ENCODE data around the gene CACNG7. TPM values are rescaled to one million over a fixed set of nuclear protein-coding genes. Genes with fewer than 3 reads are reported as not detected.

The CACNG7 gene
- total RNA-seq, 4 donors from 2014 or later = 1.0 TPM; not detected in 3

DNA sequence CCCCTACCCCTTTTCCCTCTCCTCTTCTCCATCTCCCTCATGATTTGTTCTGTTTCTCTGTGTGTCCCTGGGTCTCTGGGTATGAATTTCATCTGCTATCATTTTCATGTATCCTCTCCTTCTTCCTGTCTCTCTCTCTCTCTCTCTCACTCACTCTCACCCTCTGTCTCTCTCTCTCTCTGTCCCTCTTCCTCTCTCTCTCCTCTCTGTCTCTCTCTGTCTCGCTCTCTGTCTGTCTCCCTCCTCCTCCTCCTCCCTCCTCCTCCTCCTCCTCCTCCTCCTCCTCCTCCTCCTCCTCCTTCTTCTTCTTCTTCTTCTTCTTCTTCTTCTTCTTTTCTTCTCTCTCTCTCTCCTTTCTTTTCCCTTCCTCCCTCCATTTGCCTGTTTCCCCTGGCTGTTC lies 3.3 kb upstream of the CACNG7 start:
- H3K9me3 ChIP-seq = no peaks in the 10 kb centered on the region
- DNase-seq = no peak
- peaks cover 15 to 38% of the 10 kb centered on the region in 2 donors for H3K27me3 ChIP-seq
- H3K36me3 ChIP-seq = no peaks in the 10 kb centered on the region
- H3K27ac ChIP-seq = no peak overlapping the region
- no peak overlapping the region for H3K4me3 ChIP-seq
- TF ChIP-seq POLR2A (IDR thresholded peaks at IDR 0.05) (no peak), CTCF (IDR thresholded peaks at IDR 0.05) (no peak)
- intact Hi-C loops (cut with DNase I; ENCODE audit: low total_unique reads) = no loop called here
- peaks cover 0 to 5% of the 10 kb centered on the region in 2 donors for H3K4me1 ChIP-seq

DNA sequence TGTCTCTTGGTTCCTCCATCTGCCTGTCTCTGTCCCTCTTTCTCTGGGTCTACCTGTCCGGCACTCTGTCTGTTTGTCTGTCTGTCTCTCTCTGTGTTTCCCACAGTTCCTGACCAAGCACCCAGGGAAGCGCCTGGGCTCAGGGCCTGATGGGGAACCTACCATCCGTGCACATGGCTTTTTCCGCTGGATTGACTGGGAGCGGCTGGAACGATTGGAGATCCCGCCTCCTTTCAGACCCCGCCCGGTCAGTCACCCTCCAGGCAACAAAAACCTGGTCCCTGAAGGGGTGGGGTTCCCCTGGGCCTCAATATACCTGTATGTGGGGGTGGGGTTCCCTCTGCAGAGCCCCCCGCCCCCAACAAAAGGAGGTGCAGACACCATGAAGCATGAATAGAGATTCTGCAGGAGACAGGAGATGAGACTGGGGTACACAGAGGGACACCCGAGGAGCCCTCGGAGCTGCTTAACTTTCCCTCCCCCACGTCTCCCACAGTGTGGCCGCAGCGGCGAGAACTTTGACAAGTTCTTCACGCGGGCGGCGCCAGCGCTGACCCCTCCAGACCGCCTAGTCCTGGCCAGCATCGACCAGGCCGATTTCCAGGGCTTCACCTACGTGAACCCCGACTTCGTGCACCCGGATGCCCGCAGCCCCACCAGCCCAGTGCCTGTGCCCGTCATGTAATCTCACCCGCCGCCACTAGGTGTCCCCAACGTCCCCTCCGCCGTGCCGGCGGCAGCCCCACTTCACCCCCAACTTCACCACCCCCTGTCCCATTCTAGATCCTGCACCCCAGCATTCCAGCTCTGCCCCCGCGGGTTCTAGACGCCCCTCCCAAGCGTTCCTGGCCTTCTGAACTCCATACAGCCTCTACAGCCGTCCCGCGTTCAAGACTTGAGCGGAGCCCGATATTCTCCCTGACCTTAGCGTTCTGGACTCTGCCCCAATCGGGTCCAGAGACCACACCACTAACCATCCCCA lies 2.6 kb upstream of the CACNG7 start:
- Histone ChIP-seq H3K4me1 (peaks cover 0 to 5% of the 10 kb centered on the region in 2 donors), H3K4me3 (no peak overlapping the region), H3K27ac (no peak overlapping the region), H3K27me3 (peaks cover 15 to 38% of the 10 kb centered on the region in 2 donors), H3K9me3 (no peaks in the 10 kb centered on the region), H3K36me3 (no peaks in the 10 kb centered on the region)
- intact Hi-C loops (cut with DNase I; ENCODE audit: low total_unique reads) = no loop called here
- TF ChIP-seq CTCF (IDR thresholded peaks at IDR 0.05) (peak; percentile 38 to 67 (median 46)), POLR2A (IDR thresholded peaks at IDR 0.05) (no peak)
- DNase-seq = peak in 1 of 2 donors; percentile 26

DNA sequence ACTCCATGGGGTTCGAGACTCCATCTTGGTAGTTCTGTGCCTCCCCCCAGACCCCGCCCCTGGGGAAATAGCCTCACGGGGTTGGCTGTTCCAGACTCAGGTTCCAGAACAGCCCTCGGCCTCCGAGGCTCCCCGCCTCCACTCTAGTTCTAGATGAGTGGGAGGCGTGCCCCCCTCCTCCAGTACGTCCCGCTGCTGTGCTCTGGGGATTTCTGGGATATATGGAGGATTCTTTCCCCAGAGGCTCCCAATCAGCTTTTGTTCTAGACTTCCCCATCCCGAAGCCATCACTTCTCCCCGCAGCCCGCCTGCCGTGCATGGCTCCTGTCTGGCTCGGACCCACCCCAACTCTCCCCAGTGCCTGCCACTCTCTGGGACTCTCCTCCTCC lies 1.9 kb upstream of the CACNG7 start:
- Histone ChIP-seq H3K27me3 (peaks cover 15 to 38% of the 10 kb centered on the region in 2 donors), H3K4me1 (peaks cover 0 to 5% of the 10 kb centered on the region in 2 donors), H3K9me3 (no peaks in the 10 kb centered on the region), H3K27ac (no peak overlapping the region), H3K4me3 (no peak overlapping the region), H3K36me3 (no peaks in the 10 kb centered on the region)
- no peak for DNase-seq
- intact Hi-C loops (cut with DNase I; ENCODE audit: low total_unique reads) = no loop called here
- no peak for TF ChIP-seq CTCF (IDR thresholded peaks at IDR 0.05)
- no peak for TF ChIP-seq POLR2A (IDR thresholded peaks at IDR 0.05)

DNA sequence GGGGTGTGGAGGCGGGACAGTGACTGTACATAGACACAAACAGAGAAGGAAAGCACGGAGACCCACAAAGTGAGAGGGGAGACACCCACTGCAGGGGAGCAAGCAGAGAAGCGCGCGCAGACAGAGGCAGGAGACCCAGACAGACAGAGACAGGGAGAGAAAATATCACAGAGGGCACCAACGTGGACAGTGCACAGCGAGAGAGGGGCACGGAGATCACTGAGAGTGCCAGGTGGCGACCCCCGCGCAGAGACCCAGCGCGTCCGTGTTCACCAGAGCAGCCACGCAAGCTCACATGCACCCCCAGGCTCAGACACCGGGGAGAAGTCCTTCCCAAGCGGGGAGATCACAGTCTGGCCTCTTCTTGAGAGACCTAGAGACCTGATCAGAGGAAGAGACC lies 1.4 kb upstream of the CACNG7 start:
- TF ChIP-seq POLR2A (IDR thresholded peaks at IDR 0.05) = no peak
- no peak for TF ChIP-seq CTCF (IDR thresholded peaks at IDR 0.05)
- no peak overlapping the region for H3K4me3 ChIP-seq
- H3K9me3 ChIP-seq = no peaks in the 10 kb centered on the region
- H3K4me1 ChIP-seq = peaks cover 0 to 5% of the 10 kb centered on the region in 2 donors
- no peaks in the 10 kb centered on the region for H3K36me3 ChIP-seq
- H3K27ac ChIP-seq = no peak overlapping the region
- peaks cover 15 to 39% of the 10 kb centered on the region in 2 donors for H3K27me3 ChIP-seq
- intact Hi-C loops (cut with DNase I; ENCODE audit: low total_unique reads) = no loop called here
- no peak for DNase-seq
